Rectal smooth muscle tissue (tissue), 1 donor: ENCODE data around the gene ITSN1.

Experiments
- H3K27ac ChIP-seq: one replicate; pipeline ENCODE4 v1.7.0; 2013; ENCODE audit warnings: low read depth, low read length, inconsistent platforms
- H3K27me3 ChIP-seq: one replicate; pipeline ENCODE4 v1.7.0; 2013; ENCODE audit warnings: low read length; ENCODE audit not compliant: control insufficient read depth, insufficient read depth
- H3K36me3 ChIP-seq: one replicate; pipeline ENCODE4 v1.7.0; 2013; ENCODE audit warnings: low read length; ENCODE audit not compliant: control insufficient read depth, insufficient read depth
- H3K4me1 ChIP-seq: one replicate; pipeline ENCODE4 v1.7.0; 2013; ENCODE audit warnings: low read length; ENCODE audit not compliant: control insufficient read depth, insufficient read depth
- H3K4me3 ChIP-seq: one replicate; pipeline ENCODE4 v1.7.0; 2013; ENCODE audit warnings: low read length
- H3K9ac ChIP-seq: one replicate; pipeline ENCODE4 v1.7.0; 2013; ENCODE audit warnings: low read length

Gene ITSN1

GRCh38 chr21:33848249-33848953, 206.1 kb downstream of the ITSN1 start:
- Histone ChIP-seq H3K27ac (no peak overlapping the region), H3K4me3 (no peak overlapping the region), H3K9ac (no peak overlapping the region)

GRCh38 chr21:33849834-33850233, 207.5 kb downstream of the ITSN1 start:
- Histone ChIP-seq H3K4me3 (no peak overlapping the region), H3K9ac (no peak overlapping the region), H3K27ac (no peak overlapping the region), H3K36me3 (no peaks in the 10 kb centered on the region), H3K4me1 (no peaks in the 10 kb centered on the region), H3K27me3 (no peaks in the 10 kb centered on the region)

More at GRCh38 chr21:33848249-33848953, 206.1 kb downstream of the ITSN1 start:
- Histone ChIP-seq H3K4me1 (peaks cover 10% of the 10 kb centered on the region), H3K27me3 (no peaks in the 10 kb centered on the region), H3K36me3 (no peaks in the 10 kb centered on the region)

GRCh38 chr21:33850401-33850800, 208.1 kb downstream of the ITSN1 start:
- Histone ChIP-seq H3K36me3 (no peaks in the 10 kb centered on the region), H3K9ac (no peak overlapping the region), H3K4me3 (no peak overlapping the region), H3K27ac (no peak overlapping the region), H3K4me1 (no peaks in the 10 kb centered on the region), H3K27me3 (no peaks in the 10 kb centered on the region)

- no peaks in the 10 kb centered on the region for H3K36me3 ChIP-seq
- no peaks in the 10 kb centered on the region for H3K4me1 ChIP-seq
- no peak overlapping the region for H3K27ac ChIP-seq
- no peak overlapping the region for H3K4me3 ChIP-seq
- no peak overlapping the region for H3K9ac ChIP-seq
- no peaks in the 10 kb centered on the region for H3K27me3 ChIP-seq
Measured at GRCh38 chr21:33850985-33851384, 208.7 kb downstream of the ITSN1 start.

- Histone ChIP-seq H3K4me3 (no peak overlapping the region), H3K36me3 (no peaks in the 10 kb centered on the region), H3K27ac (no peak overlapping the region), H3K4me1 (no peaks in the 10 kb centered on the region), H3K27me3 (no peaks in the 10 kb centered on the region), H3K9ac (no peak overlapping the region)
Measured at GRCh38 chr21:33852485-33852884, 210.2 kb downstream of the ITSN1 start.

- no peak overlapping the region for H3K27ac ChIP-seq
- H3K4me3 ChIP-seq, result no peak overlapping the region
- H3K36me3 ChIP-seq, result no peaks in the 10 kb centered on the region
- no peaks in the 10 kb centered on the region for H3K27me3 ChIP-seq
- no peaks in the 10 kb centered on the region for H3K4me1 ChIP-seq
- H3K9ac ChIP-seq, result no peak overlapping the region
Measured at GRCh38 chr21:33854604-33855003, 212.3 kb downstream of the ITSN1 start.

- Histone ChIP-seq H3K27ac (no peak overlapping the region), H3K9ac (no peak overlapping the region), H3K27me3 (no peaks in the 10 kb centered on the region), H3K4me1 (no peaks in the 10 kb centered on the region), H3K4me3 (no peak overlapping the region), H3K36me3 (no peaks in the 10 kb centered on the region)
Measured at GRCh38 chr21:33855190-33855589, 212.9 kb downstream of the ITSN1 start.

- H3K36me3 ChIP-seq, result no peaks in the 10 kb centered on the region
- no peaks in the 10 kb centered on the region for H3K4me1 ChIP-seq
- H3K4me3 ChIP-seq, result no peak overlapping the region
- no peak overlapping the region for H3K9ac ChIP-seq
- no peak overlapping the region for H3K27ac ChIP-seq
- H3K27me3 ChIP-seq, result no peaks in the 10 kb centered on the region
Measured at GRCh38 chr21:33856893-33857527, 214.7 kb downstream of the ITSN1 start.

- Histone ChIP-seq H3K4me3 (no peak overlapping the region), H3K9ac (no peak overlapping the region), H3K36me3 (no peaks in the 10 kb centered on the region), H3K27ac (no peak overlapping the region), H3K4me1 (no peaks in the 10 kb centered on the region), H3K27me3 (no peaks in the 10 kb centered on the region)
Measured at GRCh38 chr21:33857846-33858666, 215.8 kb downstream of the ITSN1 start.

GRCh38 chr21:33858667-33859372, 216.5 kb downstream of the ITSN1 start:
- Histone ChIP-seq H3K4me3 (no peak overlapping the region), H3K27me3 (no peaks in the 10 kb centered on the region), H3K27ac (no peak overlapping the region), H3K4me1 (no peaks in the 10 kb centered on the region), H3K9ac (no peak overlapping the region), H3K36me3 (no peaks in the 10 kb centered on the region)

- Histone ChIP-seq H3K9ac (no peak overlapping the region), H3K27ac (no peak overlapping the region), H3K36me3 (no peaks in the 10 kb centered on the region), H3K27me3 (no peaks in the 10 kb centered on the region), H3K4me3 (no peak overlapping the region), H3K4me1 (no peaks in the 10 kb centered on the region)
Measured at GRCh38 chr21:33859373-33860102, 217.2 kb downstream of the ITSN1 start.
